Panc1 (cell line): ENCODE data around the gene PYDC2. TPM values are rescaled to one million over a fixed set of nuclear protein-coding genes. Genes with fewer than 3 reads are reported as not detected.

Experiments
- ATAC-seq: fragments of 200-7000 bp; cut with Tn5 transposase; 2 replicates; pipeline ENCODE4 v1.9.1; 2020; ENCODE audit warnings: mild to moderate bottlenecking, moderate library complexity
- BruUV-seq: library from RNA; stranded (reverse); fragments of 400-500 nt; replicated peaks from 2 replicates; lab custom pipeline; 2021; lab: Mats Ljungman, UMichigan
- CTCF ChIA-PET: fragments of 300-600 bp; sonication (Branson Sonifier 250); formaldehyde crosslinking; loops from one replicate; lab custom pipeline; 2022; ENCODE audit warnings: antibody characterized with exemption; lab: Charles Lee
- POLR2A ChIA-PET: fragments of 300-600 bp; sonication (Branson Sonifier 250); formaldehyde crosslinking; loops from one replicate; lab custom pipeline; 2022; ENCODE audit warnings: antibody characterized with exemption; lab: Charles Lee
- DNase-seq: peaks from one replicate; pipeline ENCODE4 v3.0.0-alpha.2; 2010; ENCODE audit warnings: low read depth, low spot score
- H3K27ac ChIP-seq: 2 replicates; pipeline ENCODE4 v1.5.1; 2011; ENCODE audit warnings: mild to moderate bottlenecking, low read length, inconsistent platforms
- H3K27me3 ChIP-seq: fragments of 200-500 bp; sonication (Bioruptor generic); 2 replicates; pipeline ENCODE4 v1.6.0; 2014; ENCODE audit warnings: low read length, inconsistent platforms; ENCODE audit not compliant: control insufficient read depth, insufficient read depth
- H3K36me3 ChIP-seq: fragments of 200-500 bp; sonication (Bioruptor generic); 2 replicates; pipeline ENCODE4 v1.5.1; 2014; ENCODE audit warnings: inconsistent platforms, mild to moderate bottlenecking, low read length, moderate library complexity; ENCODE audit not compliant: control insufficient read depth, insufficient read depth
- H3K4me1 ChIP-seq: 2 replicates; pipeline ENCODE4 v1.5.1; 2011; ENCODE audit warnings: inconsistent platforms, mild to moderate bottlenecking, low read length, moderate library complexity; ENCODE audit not compliant: control insufficient read depth, insufficient read depth
- H3K4me3 ChIP-seq, 2 experiments: 2 replicates each; pipeline ENCODE4 v1.5.1; 2011 to 2012; ENCODE audit warnings: low read depth in 2 of 2, low read length in 2 of 2, mild to moderate bottlenecking in 2 of 2, inconsistent platforms in 1 of 2, moderate library complexity in 1 of 2
- H3K9me3 ChIP-seq: fragments of 200-500 bp; sonication (Bioruptor generic); 2 replicates; pipeline ENCODE4 v1.5.1; 2014; ENCODE audit warnings: low read depth, mild to moderate bottlenecking, inconsistent platforms, low read length, moderate library complexity; ENCODE audit not compliant: control insufficient read depth, insufficient read depth
- CTCF ChIP-seq: fragments of 450-650 bp; IDR thresholded peaks from 2 replicates; pipeline ENCODE4 v1.5.1; 2017; ENCODE audit warnings: mild to moderate bottlenecking
- POLR2AphosphoS5 ChIP-seq: IDR thresholded peaks from 2 replicates; pipeline ENCODE4 v1.6.1; 2012; ENCODE audit warnings: mild to moderate bottlenecking, low read depth, low read length, moderate library complexity
- REST ChIP-seq, 2 experiments: IDR thresholded peaks; 2 replicates each; pipeline ENCODE4 v1.6.1; 2011 to 2012; ENCODE audit warnings: low read depth in 2 of 2, control low read depth in 1 of 2, low read length in 1 of 2, mild to moderate bottlenecking in 1 of 2, moderate library complexity in 1 of 2; ENCODE audit not compliant: insufficient read depth in 1 of 2
- SIN3A ChIP-seq: IDR thresholded peaks from 2 replicates; pipeline ENCODE4 v1.6.1; 2012; ENCODE audit warnings: low read depth, mild to moderate bottlenecking, low read length, moderate library complexity, borderline replicate concordance; ENCODE audit not compliant: insufficient read depth
- TCF7L2 ChIP-seq: IDR thresholded peaks from 2 replicates; pipeline ENCODE4 v1.6.1; 2011; ENCODE audit warnings: mild to moderate bottlenecking, low read depth, low read length, inconsistent platforms
- in situ Hi-C: cut with HindIII; loops from 2 replicates; pipeline ENCODE4 v1.10.0; 2016; ENCODE audit warnings: low sequenced_read_pairs, low pct_unique_long_range_greater_than_20kb
- intact Hi-C: fragments of 100-400 bp; cut with micrococcal nuclease; formaldehyde crosslinking; loops from one replicate; pipeline ENCODE4 v1.10.0; 2022; ENCODE audit not compliant: unreplicated experiment
- total RNA-seq: library from RNA; stranded (reverse); gene quantifications from one replicate; pipeline ENCODE4 v1.2.1, GENCODE V29; 2021; ENCODE audit not compliant: unreplicated experiment

PYDC2 gene
- total RNA-seq, 1 experiment from 2014 or later, result not detected

GRCh38 chr3:191499307-191500080, 38.5 kb downstream of the PYDC2 start:
- TF ChIP-seq REST (IDR thresholded peaks at IDR 0.05; ENCODE audit: insufficient read depth in 1 of 2, low read depth in 2 of 2, low read length in 1 of 2), result no peak
- TF ChIP-seq TCF7L2, result peak; percentile 90
- Histone ChIP-seq H3K36me3 (no peaks in the 10 kb centered on the region), H3K9me3 (no peaks in the 10 kb centered on the region), H3K4me3 (peak overlapping the region; percentile 29 to 33), H3K4me1 (no peaks in the 10 kb centered on the region; the same call in none of the 2 replicates), H3K27ac (peak overlapping the region; percentile 60), H3K27me3 (no peaks in the 10 kb centered on the region)
- no peak for DNase-seq
- no TSS peak for BruUV-seq
- peak; percentile 92 for ATAC-seq
- intact Hi-C loops (no loop called here), in situ Hi-C loops (no loop called here)
- ChIA-PET CTCF (no interaction called here), POLR2A (no interaction called here)

- peak overlapping the region; percentile 57; the same call in 1 of the 2 replicates for H3K27ac ChIP-seq
- CTCF ChIA-PET, result interaction anchor here (0.7 kb wide), 1 partner anchor 365 kb away, joined by 3 read pairs; no protein-coding TSS in a partner anchor
- ATAC-seq (no peak), DNase-seq (no peak)
- intact Hi-C loops, result no loop called here
- H3K27me3 ChIP-seq, result no peaks in the 10 kb centered on the region
- TF ChIP-seq SIN3A, result no peak
- no peak for TF ChIP-seq TCF7L2
- TF ChIP-seq CTCF, result no peak
- no peaks in the 10 kb centered on the region; the same call in none of the 2 replicates for H3K4me1 ChIP-seq
- no peaks in the 10 kb centered on the region for H3K9me3 ChIP-seq
- POLR2A ChIA-PET, result no interaction called here
- H3K4me3 ChIP-seq, result no peak overlapping the region
- H3K36me3 ChIP-seq, result no peaks in the 10 kb centered on the region
- no TSS peak for BruUV-seq
- in situ Hi-C loops, result no loop called here
Measured at GRCh38 chr3:191500892-191501291, 39.9 kb downstream of the PYDC2 start.

GRCh38 chr3:191502583-191502982, 41.6 kb downstream of the PYDC2 start:
- H3K27ac ChIP-seq, result no peak overlapping the region
- in situ Hi-C loops, result no loop called here
- no peak for ATAC-seq
- H3K27me3 ChIP-seq, result no peaks in the 10 kb centered on the region
- intact Hi-C loops, result no loop called here
- H3K36me3 ChIP-seq, result no peaks in the 10 kb centered on the region
- peak; percentile 33; the same call in 1 of the 2 replicates for TF ChIP-seq CTCF
- no peak for TF ChIP-seq POLR2AphosphoS5
- no peak for DNase-seq
- no TSS peak for BruUV-seq
- no peak overlapping the region for H3K4me3 ChIP-seq
- ChIA-PET POLR2A (no interaction called here), CTCF (no interaction called here)
- no peaks in the 10 kb centered on the region for H3K9me3 ChIP-seq
- no peaks in the 10 kb centered on the region; the same call in none of the 2 replicates for H3K4me1 ChIP-seq
